Fibroblast of mammary gland (primary cell): Measurements from ENCODE around the gene MAP3K14.

Source experiments
- DNase-seq: peaks from one replicate; pipeline ENCODE4 v3.0.0-alpha.2; 2010; ENCODE audit warnings: low read depth
- H3K4me3 ChIP-seq: 2 replicates; pipeline ENCODE4 v1.5.1; 2011; ENCODE audit warnings: low read depth, mild to moderate bottlenecking, low read length, moderate library complexity; ENCODE audit not compliant: control insufficient read depth
- CTCF ChIP-seq: conservative IDR thresholded peaks from 2 replicates; pipeline ENCODE4 v1.5.1; 2011; ENCODE audit warnings: low read depth, low read length, inconsistent platforms; ENCODE audit not compliant: control insufficient read depth, insufficient read depth

MAP3K14 gene

DNA sequence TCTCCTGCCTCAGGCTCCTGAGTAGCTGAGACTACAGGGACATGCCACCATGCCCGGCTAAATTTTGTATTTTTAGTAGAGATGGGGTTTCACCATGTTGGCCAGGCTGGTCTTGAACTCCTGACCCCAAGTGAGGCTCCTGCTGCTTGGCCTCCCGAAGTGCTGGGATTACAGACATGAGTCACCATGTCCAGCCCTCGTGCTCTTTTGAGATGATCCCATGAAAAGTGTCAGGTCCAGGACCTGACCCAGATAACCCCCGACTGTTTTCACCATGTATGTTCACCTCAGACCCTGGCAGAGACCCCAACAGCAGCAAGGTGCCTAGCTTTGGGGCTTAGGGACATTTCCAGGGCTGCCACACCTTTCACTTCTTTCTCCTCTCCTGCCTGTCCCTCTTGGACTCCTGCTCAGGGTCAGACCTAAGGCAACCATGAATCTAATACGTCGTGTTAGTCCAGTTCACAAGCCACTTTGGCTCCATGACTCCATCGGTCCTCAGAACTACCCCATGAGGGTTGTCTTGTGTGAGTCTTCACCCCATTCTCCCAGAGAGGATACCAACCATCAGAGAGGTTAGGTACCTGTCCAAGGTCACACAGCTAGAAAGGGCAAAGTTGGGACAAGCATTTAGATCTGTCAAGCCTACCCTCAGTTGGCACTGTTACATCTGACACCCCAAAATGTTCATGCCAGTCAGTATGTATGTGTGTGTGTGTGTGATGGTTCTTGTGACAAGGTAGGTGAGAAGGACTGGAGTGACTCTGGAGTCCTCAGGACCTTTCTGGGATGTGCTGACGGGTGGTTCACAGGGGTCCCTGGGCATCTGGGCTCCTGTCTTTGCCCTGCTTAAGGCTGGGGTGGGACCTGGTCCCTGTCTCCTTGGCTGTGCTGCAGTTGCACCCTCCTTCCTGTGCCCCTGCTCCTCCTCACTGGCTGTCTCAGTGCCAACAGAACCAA, 23.1 kb upstream of the MAP3K14 start:
- H3K4me3 ChIP-seq: no peak overlapping the region
- no peak for TF ChIP-seq CTCF
- no peak for DNase-seq

DNA sequence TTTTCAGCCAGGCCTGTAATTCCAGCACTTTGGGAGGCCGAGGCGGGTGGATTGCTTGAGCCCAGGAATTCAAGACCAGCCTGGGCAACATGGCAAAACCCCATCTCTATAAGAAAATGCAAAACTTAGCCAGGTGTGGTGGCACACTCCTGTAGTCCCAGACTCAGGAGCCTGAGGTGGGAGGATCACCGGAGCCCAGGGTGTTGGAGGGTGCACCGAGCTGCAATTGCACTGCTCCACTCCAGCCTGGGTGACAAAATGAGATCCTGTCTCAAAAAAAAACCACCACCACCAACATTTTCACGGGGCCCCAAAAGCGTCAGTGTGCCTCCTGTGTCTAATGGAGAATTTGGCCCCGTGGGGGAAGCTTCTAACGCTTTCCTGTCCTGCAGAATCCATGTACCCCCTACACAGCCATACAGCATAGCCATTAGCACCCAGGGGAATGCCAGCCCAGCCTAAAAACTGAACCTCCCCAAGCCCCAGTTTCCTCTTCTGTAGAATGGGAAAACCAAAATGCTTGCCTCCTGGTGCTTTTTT, 22.2 kb upstream of the MAP3K14 start:
- H3K4me3 ChIP-seq: no peak overlapping the region
- DNase-seq: no peak
- TF ChIP-seq CTCF: no peak

GRCh38 chr17:45338023-45338781, 21.4 kb upstream of the MAP3K14 start:
- DNase-seq: peak; percentile 24
- H3K4me3 ChIP-seq: no peak overlapping the region
- TF ChIP-seq CTCF: no peak

DNA sequence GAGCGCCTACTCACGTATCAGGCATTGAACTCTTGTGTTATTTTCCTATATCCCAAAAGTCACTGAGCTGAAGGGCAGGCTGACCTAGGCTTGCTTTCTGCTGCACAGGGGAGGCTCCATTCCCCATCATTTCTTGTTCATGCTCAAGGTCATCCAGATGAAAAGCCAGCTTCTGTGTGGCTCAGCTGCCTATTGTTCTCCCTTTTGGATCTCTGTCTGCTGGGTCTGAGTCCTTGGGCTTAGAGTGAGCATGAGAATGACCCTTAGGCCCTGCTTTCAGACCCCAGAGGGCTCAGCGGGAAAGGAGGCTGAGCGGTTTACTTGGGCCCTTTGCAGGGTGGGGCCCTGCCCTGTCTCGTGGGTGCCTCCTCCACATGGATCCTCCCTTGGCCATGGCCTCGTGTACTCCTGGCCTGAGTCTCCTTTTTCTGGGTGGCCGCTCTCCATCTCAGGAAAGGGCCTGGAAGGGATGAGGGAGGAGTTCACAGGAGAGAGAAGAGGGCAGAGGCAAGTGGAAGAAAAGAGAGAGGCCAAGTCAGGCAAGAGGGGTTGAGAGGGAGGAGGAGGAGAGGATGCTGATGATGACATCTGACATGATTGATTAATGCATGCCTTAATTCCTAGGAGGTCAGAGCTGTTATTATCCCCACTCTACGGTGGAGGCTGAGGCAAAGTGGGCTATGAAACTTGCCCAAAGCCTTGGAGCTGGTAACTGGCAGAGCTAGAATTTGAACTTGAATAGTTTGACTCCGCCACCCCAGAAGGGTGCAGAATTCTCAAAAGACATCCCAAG, 19.8 kb upstream of the MAP3K14 start:
- H3K4me3 ChIP-seq: no peak overlapping the region
- DNase-seq: no peak
- TF ChIP-seq CTCF: no peak

- TF ChIP-seq CTCF: no peak
- no peak overlapping the region for H3K4me3 ChIP-seq
- no peak for DNase-seq
These were observed 18.9 kb upstream of the MAP3K14 start for GRCh38 chr17:45335721-45336120.
